ENCODE measurements around the gene SNCAIP. TPM values are rescaled to one million over a fixed set of nuclear protein-coding genes. Genes with fewer than 3 reads are reported as not detected.

The SNCAIP gene
- total RNA-seq, 1 experiment from 2014 or later: 1.2 TPM

DNA sequence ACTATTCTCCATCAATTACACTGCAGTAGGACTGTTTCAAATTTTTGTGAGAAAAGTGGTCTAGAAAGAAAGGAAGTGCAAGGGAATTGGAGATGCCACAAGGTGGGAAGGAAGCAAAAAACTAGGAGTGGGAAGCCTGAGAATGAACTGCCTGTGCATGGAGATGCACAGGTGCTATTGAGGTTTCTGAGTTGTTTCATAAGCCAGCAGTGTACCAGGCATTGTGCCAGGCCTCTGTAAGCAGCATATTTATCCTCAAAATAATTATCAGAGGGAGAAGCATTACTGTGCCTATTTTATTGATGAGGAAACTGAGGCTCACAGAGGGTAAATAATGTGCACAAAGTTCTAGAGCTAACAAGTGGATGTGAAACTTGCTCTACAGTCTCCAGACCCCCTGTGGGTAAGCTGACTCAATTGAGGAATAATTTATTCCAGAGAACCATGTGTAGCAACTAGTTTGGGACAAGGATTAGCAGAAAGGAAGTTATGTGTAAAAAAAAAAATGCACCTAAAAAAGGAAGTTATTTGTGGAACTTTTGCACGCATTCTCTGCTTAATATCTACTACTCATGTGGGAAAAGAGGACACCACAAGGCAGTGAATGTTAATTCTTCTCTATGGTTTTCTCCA lies 96.7 kb downstream of the SNCAIP start:
- TF ChIP-seq, protein P1, sequence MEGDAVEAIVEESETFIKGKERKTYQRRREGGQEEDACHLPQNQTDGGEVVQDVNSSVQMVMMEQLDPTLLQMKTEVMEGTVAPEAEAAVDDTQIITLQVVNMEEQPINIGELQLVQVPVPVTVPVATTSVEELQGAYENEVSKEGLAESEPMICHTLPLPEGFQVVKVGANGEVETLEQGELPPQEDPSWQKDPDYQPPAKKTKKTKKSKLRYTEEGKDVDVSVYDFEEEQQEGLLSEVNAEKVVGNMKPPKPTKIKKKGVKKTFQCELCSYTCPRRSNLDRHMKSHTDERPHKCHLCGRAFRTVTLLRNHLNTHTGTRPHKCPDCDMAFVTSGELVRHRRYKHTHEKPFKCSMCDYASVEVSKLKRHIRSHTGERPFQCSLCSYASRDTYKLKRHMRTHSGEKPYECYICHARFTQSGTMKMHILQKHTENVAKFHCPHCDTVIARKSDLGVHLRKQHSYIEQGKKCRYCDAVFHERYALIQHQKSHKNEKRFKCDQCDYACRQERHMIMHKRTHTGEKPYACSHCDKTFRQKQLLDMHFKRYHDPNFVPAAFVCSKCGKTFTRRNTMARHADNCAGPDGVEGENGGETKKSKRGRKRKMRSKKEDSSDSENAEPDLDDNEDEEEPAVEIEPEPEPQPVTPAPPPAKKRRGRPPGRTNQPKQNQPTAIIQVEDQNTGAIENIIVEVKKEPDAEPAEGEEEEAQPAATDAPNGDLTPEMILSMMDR (IDR thresholded peaks at IDR 0.05; ENCODE audit: insufficient read depth in 1 of 2, low read depth in 1 of 2, low read length in 1 of 2, severe bottlenecking in 1 of 2, unreplicated experiment in 1 of 2): no peak
- H3K27ac Mint-ChIP-seq (ENCODE audit: unreplicated experiment): no peak overlapping the region
- H3K27me3 Mint-ChIP-seq (ENCODE audit: insufficient read depth, unreplicated experiment): peaks cover 3% of the 10 kb centered on the region

DNA sequence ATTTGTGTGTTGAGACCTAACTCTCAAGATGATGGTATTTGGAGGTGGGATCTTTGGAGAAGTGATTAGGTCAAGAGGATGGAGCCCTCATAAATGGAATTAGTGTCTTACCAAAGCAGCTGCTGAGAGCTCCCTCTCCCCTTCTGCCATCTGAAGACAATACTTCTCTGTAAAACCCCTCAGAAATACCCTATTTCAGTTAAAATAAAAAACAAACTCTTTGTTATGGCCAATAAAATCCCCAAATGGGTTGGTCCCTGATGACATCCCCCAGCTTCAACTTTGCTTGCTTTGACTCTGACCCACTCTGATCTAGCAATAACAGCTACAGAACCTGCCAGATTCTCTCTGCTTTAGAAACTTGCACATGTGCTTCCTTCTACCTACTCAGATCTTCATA lies 100.9 kb downstream of the SNCAIP start:
- H3K27ac Mint-ChIP-seq (ENCODE audit: unreplicated experiment): no peak overlapping the region
- POLR2A ChIA-PET: no interaction called here

More for the DNA sequence above, 96.7 kb downstream of the SNCAIP start:
- Mint-ChIP-seq H3K9me3 (ENCODE audit: unreplicated experiment) (no peaks in the 10 kb centered on the region), H3K4me1 (ENCODE audit: low read depth, unreplicated experiment) (no peaks in the 10 kb centered on the region), H3K4me3 (ENCODE audit: unreplicated experiment) (no peak overlapping the region), H3K36me3 (ENCODE audit: insufficient read depth, unreplicated experiment) (no peaks in the 10 kb centered on the region)
- H3K27me3 ChIP-seq (replicated peaks; ENCODE audit: control insufficient read depth, insufficient read depth, low read length): no peaks in the 10 kb centered on the region
- no peaks in the 10 kb centered on the region for H3K9me3 ChIP-seq
- CTCF ChIA-PET: no interaction called here
- no peaks in the 10 kb centered on the region for H3K36me3 ChIP-seq (ENCODE audit: control insufficient read depth, insufficient read depth, low read length)
- no peak for DNase-seq
- BruUV-seq (replicated peaks): no TSS peak
- H3K4me1 ChIP-seq: no peaks in the 10 kb centered on the region
- intact Hi-C loops (cut with micrococcal nuclease; ENCODE audit: unreplicated experiment): no loop called here
- no peak overlapping the region for H3K4me3 ChIP-seq (ENCODE audit: low read depth, low read length)
- POLR2A ChIA-PET: no interaction called here

DNA sequence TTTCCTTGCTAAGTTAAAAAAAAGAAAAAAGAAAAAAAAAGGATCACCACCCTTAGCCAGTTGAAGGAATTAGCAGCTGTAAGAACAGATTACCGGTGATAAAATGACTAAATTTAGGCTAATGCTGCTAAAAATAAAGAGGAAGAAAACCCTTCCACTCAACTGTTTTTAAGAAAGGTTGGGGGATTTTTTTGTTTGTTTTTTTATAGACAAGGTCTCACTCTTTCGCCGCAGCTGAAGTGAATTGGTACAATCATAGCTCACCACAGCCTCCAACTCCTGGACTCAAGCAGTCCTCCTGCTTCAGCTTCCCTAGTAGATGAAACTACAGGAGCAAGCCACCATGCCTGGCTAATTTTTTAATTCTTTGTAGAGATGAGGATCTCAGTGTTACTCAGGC lies 101.7 kb downstream of the SNCAIP start:
- POLR2A ChIA-PET: no interaction called here
- Histone ChIP-seq H3K27me3 (replicated peaks; ENCODE audit: control insufficient read depth, insufficient read depth, low read length) (no peaks in the 10 kb centered on the region), H3K9me3 (no peaks in the 10 kb centered on the region), H3K4me1 (peaks cover 3% of the 10 kb centered on the region; the same call in 1 of the 2 replicates), H3K36me3 (ENCODE audit: control insufficient read depth, insufficient read depth, low read length) (no peaks in the 10 kb centered on the region), H3K4me3 (ENCODE audit: low read depth, low read length) (no peak overlapping the region)
- CTCF ChIA-PET: no interaction called here
- no TSS peak for BruUV-seq (replicated peaks)
- intact Hi-C loops (cut with micrococcal nuclease; ENCODE audit: unreplicated experiment): loop anchor here (2.0 kb wide), 3 partner anchors 61 to 85 kb away; no protein-coding TSS in a partner anchor
- TF ChIP-seq, protein P1 (IDR thresholded peaks at IDR 0.05; ENCODE audit: insufficient read depth in 1 of 2, low read depth in 1 of 2, low read length in 1 of 2, severe bottlenecking in 1 of 2, unreplicated experiment in 1 of 2): no peak
- Mint-ChIP-seq H3K4me3 (ENCODE audit: unreplicated experiment) (no peak overlapping the region), H3K9me3 (ENCODE audit: unreplicated experiment) (no peaks in the 10 kb centered on the region), H3K4me1 (ENCODE audit: low read depth, unreplicated experiment) (peaks cover 3% of the 10 kb centered on the region), H3K27ac (ENCODE audit: unreplicated experiment) (no peak overlapping the region), H3K36me3 (ENCODE audit: insufficient read depth, unreplicated experiment) (no peaks in the 10 kb centered on the region), H3K27me3 (ENCODE audit: insufficient read depth, unreplicated experiment) (peaks cover 3% of the 10 kb centered on the region)
- no peak for DNase-seq

More for the DNA sequence above, 100.9 kb downstream of the SNCAIP start:
- Histone ChIP-seq H3K36me3 (ENCODE audit: control insufficient read depth, insufficient read depth, low read length) (no peaks in the 10 kb centered on the region), H3K27me3 (replicated peaks; ENCODE audit: control insufficient read depth, insufficient read depth, low read length) (no peaks in the 10 kb centered on the region), H3K4me3 (ENCODE audit: low read depth, low read length) (no peak overlapping the region), H3K9me3 (no peaks in the 10 kb centered on the region), H3K4me1 (0 out of 2 replicates have a peak, but pooled peaks cover 3% of the 10 kb centered on the region)
- intact Hi-C loops (cut with micrococcal nuclease; ENCODE audit: unreplicated experiment): no loop called here
- no peaks in the 10 kb centered on the region for H3K36me3 Mint-ChIP-seq (ENCODE audit: insufficient read depth, unreplicated experiment)
- TF ChIP-seq, protein P1 (IDR thresholded peaks at IDR 0.05; ENCODE audit: insufficient read depth in 1 of 2, low read depth in 1 of 2, low read length in 1 of 2, severe bottlenecking in 1 of 2, unreplicated experiment in 1 of 2): no peak
- no peak for DNase-seq
- H3K4me3 Mint-ChIP-seq (ENCODE audit: unreplicated experiment): no peak overlapping the region
- BruUV-seq (replicated peaks): no TSS peak
- H3K9me3 Mint-ChIP-seq (ENCODE audit: unreplicated experiment): no peaks in the 10 kb centered on the region
- H3K27me3 Mint-ChIP-seq (ENCODE audit: insufficient read depth, unreplicated experiment): peaks cover 3% of the 10 kb centered on the region
- CTCF ChIA-PET: no interaction called here
- no peaks in the 10 kb centered on the region for H3K4me1 Mint-ChIP-seq (ENCODE audit: low read depth, unreplicated experiment)

Measured in Caco-2 (cell line).